Activated CD4-positive, CD25-positive, alpha-beta regulatory T cell treated with anti-CD3 and anti-CD28 coated beads, Interleukin-2, amount 50 U/mL, for 16 hours (primary cell): ENCODE measurements around the gene MGAT3.

ENCODE experiments used
- DNase-seq: peaks from one replicate; pipeline ENCODE4 v3.0.0-alpha.2; 2020; ENCODE audit warnings: low read depth, low spot score

The MGAT3 gene

GRCh38 chr22:39429186-39429585, 27.6 kb upstream of the MGAT3 start:
- DNase-seq = no peak

GRCh38 chr22:39429916-39430575, 26.8 kb upstream of the MGAT3 start:
- DNase-seq = no peak

GRCh38 chr22:39430576-39431150, 26.1 kb upstream of the MGAT3 start:
- DNase-seq = no peak

- no peak for DNase-seq
Observed at GRCh38 chr22:39431216-39431801, 25.5 kb upstream of the MGAT3 start.

- no peak for DNase-seq
Observed at GRCh38 chr22:39431821-39432251, 25.0 kb upstream of the MGAT3 start.

- no peak for DNase-seq
Observed at GRCh38 chr22:39432361-39432811, 24.4 kb upstream of the MGAT3 start.

GRCh38 chr22:39433476-39434242, 23.2 kb upstream of the MGAT3 start:
- DNase-seq = no peak

- no peak for DNase-seq
Observed at GRCh38 chr22:39434243-39434653, 22.6 kb upstream of the MGAT3 start.

- no peak for DNase-seq
Observed at GRCh38 chr22:39434721-39435120, 22.1 kb upstream of the MGAT3 start.

GRCh38 chr22:39435616-39436015, 21.2 kb upstream of the MGAT3 start:
- no peak for DNase-seq

GRCh38 chr22:39437791-39438704, 18.8 kb upstream of the MGAT3 start:
- DNase-seq = no peak

GRCh38 chr22:39439170-39439569, 17.6 kb upstream of the MGAT3 start:
- DNase-seq = no peak

GRCh38 chr22:39443398-39443797, 13.4 kb upstream of the MGAT3 start:
- no peak for DNase-seq

GRCh38 chr22:39444247-39444800, 12.5 kb upstream of the MGAT3 start:
- no peak for DNase-seq

GRCh38 chr22:39444937-39445465, 11.8 kb upstream of the MGAT3 start:
- DNase-seq = no peak

GRCh38 chr22:39445678-39446077, 11.1 kb upstream of the MGAT3 start:
- no peak for DNase-seq

- no peak for DNase-seq
Observed at GRCh38 chr22:39446239-39446721, 10.5 kb upstream of the MGAT3 start.

- DNase-seq = no peak
Observed at GRCh38 chr22:39448205-39449054, 8.4 kb upstream of the MGAT3 start.

- DNase-seq = no peak
Observed at GRCh38 chr22:39449708-39450107, 7.1 kb upstream of the MGAT3 start.
